T-helper 9 cell (primary cell): Measurements from ENCODE around the gene PHACTR2.
"Not testable (repeated sequence)": the region's sequence is repeated elsewhere in the genome, so short reads cannot be mapped to it uniquely, and the experiment has no call there.

Source experiments
- DNase-seq: peaks from one replicate; pipeline ENCODE4 v3.0.0-alpha.2; 2020
- total RNA-seq, 2 donors: gene quantifications; one replicate each; lab custom pipeline; 2026; lab: John Stamatoyannopoulos, UW

The PHACTR2 gene
- total RNA-seq = 121 to 170 reads per million in 2 donors

- peak; percentile 46 for DNase-seq
Measured at GRCh38 chr6:143677891-143678791, at the start of gene PHACTR2. Gene PHACTR2, plus strand, starts transcription at chr6:143677965. Its CDS starts 199 bp downstream, at chr6:143678164.

DNA sequence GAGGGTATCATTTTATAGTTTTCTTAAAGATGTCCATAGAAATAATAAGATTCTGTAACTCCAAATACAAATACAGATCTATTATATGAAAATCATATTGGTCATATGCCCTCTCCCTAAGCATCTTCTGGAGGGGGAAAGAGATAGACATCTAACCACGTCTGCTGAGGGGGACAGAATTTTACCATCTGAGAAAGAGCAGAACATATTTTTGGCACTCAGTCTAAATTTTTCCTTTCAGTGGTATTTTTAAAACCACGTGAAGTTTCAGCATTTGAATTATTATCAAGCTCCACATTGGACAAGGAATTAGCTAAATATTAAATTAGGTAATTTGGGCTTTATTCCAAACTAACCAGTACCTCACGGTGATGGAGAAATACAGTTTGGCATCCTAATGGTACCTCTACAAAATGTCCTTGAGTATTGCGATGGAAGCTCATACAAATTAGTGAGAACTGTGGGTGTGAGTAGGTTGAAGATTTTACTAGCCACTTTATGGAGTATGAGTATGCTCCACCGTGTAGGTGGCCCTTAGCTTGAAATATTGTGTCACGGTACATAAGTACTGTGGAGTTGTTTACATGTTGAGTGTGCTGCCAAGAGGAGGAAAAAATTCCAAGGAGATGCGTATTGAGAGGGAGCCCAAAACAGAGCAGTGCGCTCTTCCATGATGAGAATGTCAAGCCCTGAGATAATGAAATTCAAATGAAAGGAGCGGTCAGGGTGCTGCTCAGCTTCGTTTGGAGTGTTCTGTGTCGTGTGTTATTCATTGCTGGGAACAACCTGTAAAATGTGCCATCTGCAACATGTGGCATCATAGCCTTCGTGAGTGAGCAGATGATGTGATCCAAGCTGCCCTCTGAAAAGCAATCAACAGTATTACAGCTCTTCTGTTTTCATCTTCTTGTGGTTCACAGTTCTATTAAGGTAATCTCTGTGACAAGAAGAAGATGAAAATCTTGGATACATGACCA, 48.4 kb upstream of the PHACTR2 start:
- no peak for DNase-seq

GRCh38 chr6:143631196-143631595, 46.6 kb upstream of the PHACTR2 start:
- DNase-seq = not testable (repeated sequence)

- DNase-seq = no peak
Measured at GRCh38 chr6:143632894-143633293, 44.9 kb upstream of the PHACTR2 start.

DNA sequence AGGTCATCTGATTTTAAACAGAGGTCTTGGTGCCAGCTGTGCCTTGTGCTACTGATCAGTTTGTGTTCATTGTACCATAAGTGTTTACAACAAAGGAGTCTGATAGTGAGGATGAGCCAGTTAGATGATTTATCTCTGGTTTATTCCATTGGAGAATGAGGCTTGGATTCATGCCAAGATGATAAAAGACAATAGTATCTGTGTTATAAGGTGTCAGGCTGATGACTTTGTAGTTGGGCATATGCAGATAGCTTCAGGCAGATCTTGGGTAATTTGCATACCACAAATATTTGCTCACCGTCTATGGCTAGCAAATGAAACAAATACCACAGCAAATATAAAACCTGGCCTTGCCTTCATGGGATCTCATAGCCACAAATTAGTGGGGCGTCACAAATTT, 43.3 kb upstream of the PHACTR2 start:
- no peak for DNase-seq

DNA sequence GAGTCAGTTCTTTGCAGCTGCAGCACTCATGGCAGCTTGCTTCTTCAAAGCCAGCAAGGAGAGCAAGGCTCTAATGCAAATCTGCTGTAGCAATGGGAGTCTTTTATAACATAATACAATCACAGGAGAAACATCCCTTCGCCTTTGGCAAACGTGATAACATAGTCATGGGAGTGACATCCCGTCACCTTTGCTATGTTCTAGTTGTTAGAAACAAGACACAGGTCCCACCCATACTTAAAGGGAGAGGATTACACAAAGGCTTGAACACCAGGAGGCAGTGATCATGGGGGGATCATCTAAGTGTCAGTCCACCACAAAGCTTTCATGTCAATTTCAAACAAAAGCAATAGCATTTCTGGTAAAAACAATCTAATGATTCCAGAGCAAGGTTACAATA, 40.1 kb upstream of the PHACTR2 start:
- no peak for DNase-seq

DNA sequence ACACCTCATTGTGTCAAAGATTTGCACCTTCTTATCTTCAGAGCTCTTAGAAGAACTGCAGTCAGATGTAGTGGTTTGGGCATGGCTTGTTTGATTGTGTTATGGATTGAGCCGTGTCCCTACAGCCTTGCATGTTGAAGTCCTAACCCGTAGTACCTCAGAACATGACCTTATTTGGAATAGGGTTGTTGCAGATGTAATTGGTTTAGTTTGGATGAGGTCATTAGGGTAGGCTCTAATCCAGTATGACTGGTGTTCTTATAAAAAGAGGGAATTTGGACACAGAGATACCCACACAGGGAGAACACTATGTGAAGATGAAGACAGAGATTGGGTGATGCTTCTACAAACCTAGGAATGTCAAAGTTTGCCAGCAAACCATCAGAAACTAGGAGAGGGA, 35.4 kb upstream of the PHACTR2 start:
- no peak for DNase-seq

DNA sequence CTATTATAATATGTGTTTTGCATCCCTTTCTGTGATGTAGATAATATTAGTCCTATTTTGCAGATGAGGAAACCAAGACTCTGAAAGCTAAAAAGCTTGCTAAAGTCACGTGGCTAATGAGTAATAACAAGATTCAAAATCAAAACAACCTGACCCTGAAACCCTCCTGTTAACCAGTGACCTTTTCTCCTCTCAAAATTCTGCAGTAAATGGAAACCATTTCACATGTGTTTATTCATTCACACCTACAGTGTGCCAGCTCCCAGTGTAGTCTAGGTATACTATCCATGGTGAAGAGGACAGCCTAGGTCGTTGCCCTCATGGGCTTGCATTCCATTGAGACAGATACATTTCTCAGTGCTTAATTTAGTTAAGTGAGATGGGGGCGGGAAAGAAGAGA, 30.6 kb upstream of the PHACTR2 start:
- no peak for DNase-seq

- no peak for DNase-seq
Measured at GRCh38 chr6:143647732-143648131, 30.0 kb upstream of the PHACTR2 start.

GRCh38 chr6:143649319-143649718, 28.4 kb upstream of the PHACTR2 start:
- DNase-seq = not testable (repeated sequence)

GRCh38 chr6:143651328-143651727, 26.4 kb upstream of the PHACTR2 start:
- not testable (repeated sequence) for DNase-seq

DNA sequence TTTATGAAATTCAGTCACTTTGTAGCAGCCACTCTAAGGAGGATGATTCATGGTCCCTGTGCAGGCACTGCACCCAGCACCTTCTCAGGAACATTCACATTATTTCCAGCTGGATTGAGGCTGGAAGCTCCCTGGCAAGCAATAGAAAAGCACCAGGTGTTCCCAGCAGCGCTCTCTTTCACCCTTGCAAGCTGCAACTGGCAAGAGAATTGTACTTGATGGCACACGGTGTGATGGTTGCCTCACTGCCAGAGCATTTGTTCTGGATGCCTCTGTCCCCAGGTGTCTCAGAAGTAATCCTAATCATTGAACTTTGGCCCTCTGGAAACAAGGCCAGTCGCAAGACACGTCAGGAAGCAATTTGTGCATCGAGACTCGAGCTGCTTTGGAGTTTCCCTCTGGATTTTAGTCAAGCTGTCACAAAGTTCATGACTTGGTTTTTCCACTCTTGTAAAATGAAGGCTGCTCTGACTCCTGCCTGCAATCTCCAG, 24.9 kb upstream of the PHACTR2 start:
- no peak for DNase-seq

DNA sequence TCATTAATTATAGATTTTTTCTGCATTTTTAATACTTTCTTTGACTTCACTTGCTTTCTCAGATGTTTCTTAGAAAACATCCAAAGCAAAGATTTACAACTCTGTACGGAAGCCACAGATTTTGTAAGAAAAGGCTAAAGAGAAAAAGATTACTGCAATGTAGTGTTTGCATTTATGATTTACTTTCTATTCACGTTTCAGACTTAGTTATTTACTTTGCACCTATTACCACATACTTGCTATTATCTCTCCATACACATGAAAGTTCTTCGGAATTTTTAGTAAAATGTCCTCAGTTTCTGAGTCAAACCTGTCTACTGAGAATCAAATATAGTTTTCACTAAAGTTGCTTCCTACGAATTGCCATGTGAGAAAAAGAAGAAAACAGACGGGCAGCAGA, 22.2 kb upstream of the PHACTR2 start:
- DNase-seq = no peak

DNA sequence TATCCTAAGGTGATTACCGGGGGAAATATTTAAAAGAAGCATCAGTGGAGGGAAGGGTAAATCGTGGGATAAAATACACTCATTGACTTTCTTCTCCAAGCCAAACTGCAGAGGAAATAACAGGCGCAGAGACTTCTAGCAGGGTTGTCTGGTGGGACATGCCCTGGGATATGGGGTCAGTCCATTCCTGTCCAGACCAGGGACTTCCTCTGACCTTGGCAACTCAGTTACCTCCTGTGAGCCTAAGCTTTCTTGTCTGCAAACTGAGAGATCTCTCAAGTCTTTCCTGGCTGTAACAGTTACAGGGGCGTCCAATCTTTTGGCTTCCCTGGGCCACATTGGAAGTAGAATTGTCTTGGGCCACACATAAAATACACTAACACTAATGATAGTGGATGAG, 21.7 kb upstream of the PHACTR2 start:
- no peak for DNase-seq

GRCh38 chr6:143657809-143658208, 20.0 kb upstream of the PHACTR2 start:
- DNase-seq = no peak

DNA sequence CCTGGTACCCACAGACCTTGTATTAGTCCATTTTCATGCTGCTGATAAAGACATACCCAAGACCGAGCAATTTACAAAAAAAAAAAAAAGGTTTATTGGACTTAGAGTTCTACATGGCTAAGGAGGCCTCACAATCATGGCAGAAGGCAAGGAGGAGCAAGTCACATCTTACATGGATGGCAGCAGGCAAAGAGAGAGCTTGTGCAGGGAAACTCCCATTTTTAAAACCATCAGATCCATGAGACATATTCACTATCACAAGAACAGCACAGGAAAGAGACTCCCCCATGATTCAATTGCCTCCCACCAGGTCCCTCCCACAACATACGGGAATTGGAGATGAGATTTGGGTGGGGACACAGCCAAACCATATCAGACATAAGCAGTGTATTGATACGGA, 17.6 kb upstream of the PHACTR2 start:
- DNase-seq = not testable (repeated sequence)

- DNase-seq = no peak
Measured at GRCh38 chr6:143664171-143664570, 13.6 kb upstream of the PHACTR2 start.

GRCh38 chr6:143666007-143666406, 11.8 kb upstream of the PHACTR2 start:
- DNase-seq = not testable (repeated sequence)

DNA sequence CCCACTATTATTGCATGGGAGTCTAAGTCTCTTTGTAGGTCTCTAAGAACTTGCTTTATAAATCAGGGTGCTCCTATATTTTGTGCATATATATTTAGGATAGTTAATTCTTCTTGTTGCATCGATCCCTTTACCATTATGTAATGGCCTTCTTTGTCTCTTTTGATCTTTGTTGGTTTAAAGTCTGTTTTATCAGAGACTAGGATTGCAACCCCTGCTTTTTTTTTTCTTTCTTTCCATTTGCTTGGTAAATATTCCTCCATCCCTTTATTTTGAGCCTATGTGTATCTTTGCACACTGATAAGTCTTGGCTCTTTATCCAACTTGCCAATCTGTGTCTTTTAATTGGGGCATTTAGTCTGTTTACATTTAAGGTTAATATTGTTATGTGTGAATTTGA, 8.3 kb upstream of the PHACTR2 start:
- not testable (repeated sequence) for DNase-seq

GRCh38 chr6:143673669-143674068, 4.1 kb upstream of the PHACTR2 start:
- DNase-seq = no peak

- DNase-seq = no peak
Measured at GRCh38 chr6:143674483-143675381, 3.0 kb upstream of the PHACTR2 start.

- no peak for DNase-seq
Measured at GRCh38 chr6:143675382-143675900, 2.3 kb upstream of the PHACTR2 start.
